NCI-H226 (cell line): Measurements from ENCODE around the gene IFIT5.
A peak's percentile ranks its signal among the peaks of the same experiment; 100 is the strongest.
"Not testable (repeated sequence)": the region's sequence is repeated elsewhere in the genome, so short reads cannot be mapped to it uniquely, and the experiment has no call there.

Source experiments
- DNase-seq: peaks from one replicate; pipeline ENCODE4 v3.0.0-alpha.2; 2015

The IFIT5 gene

DNA sequence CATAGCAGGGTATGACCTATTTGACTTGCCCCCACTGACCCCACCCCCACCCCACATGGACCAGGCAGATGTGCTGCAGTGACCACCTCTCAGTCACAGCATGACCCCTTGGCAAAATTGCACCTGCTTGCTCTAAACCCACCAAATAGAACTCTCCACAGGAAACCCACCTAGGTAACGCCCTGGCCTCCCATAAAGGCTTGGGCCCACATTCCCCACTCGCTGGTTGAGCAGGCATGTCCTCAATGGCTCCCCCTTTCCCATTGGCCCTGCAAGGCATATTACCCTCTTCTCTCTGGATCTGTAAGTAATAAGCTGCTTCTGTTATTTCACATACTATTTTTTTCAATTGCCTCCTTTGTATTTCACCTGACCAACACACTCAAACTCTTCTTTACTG lies 19.2 kb upstream of the IFIT5 start:
- no peak for DNase-seq

DNA sequence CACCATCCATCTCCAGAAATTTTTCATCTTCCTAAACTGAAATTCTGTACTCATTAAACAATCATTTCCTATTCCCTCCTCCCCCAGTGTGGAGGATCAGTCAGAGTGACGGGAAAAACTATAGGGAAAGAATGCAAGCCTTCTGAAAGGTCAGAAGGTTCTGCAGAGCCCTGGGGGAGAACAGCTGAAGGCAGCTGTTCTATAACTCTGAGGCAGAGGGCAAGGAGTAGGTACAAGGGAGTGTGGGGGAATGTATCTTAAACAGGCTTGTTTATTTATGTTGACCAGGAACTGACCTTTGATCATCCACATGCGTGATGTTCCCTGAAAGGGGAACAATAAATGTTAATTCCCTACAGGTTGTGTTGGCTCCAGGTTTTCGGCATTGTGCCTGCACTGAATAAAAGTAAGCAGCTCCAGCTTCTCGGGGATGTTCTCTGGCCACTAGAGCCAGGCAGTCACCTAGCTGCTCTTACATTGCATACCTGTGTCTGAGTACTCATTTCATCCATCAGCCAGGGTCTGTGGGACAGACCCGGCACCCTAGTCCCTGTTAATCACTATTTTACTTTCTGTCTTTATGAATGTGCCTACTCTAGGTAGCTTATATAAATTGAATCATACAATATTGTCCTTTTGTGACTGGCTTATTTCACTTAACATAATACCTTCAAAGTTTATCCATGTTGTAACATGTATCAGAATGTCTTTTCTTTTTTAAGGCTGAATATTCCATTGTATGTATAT lies 16.2 kb upstream of the IFIT5 start:
- peak; percentile 64 for DNase-seq

GRCh38 chr10:89399956-89400355 lies 14.4 kb upstream of the IFIT5 start:
- DNase-seq, result no peak

DNA sequence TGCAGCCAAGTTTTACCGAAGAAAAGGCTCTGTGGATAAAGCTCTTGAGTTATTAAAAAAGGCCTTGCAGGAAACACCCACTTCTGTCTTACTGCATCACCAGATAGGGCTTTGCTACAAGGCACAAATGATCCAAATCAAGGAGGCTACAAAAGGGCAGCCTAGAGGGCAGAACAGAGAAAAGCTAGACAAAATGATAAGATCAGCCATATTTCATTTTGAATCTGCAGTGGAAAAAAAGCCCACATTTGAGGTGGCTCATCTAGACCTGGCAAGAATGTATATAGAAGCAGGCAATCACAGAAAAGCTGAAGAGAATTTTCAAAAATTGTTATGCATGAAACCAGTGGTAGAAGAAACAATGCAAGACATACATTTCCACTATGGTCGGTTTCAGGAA lies 11.3 kb upstream of the IFIT5 start:
- DNase-seq, result no peak

GRCh38 chr10:89404104-89405047 lies 10.0 kb upstream of the IFIT5 start:
- no peak for DNase-seq

- not testable (repeated sequence) for DNase-seq
Measured at GRCh38 chr10:89406178-89406577, 8.2 kb upstream of the IFIT5 start.

- DNase-seq, result not testable (repeated sequence)
Measured at GRCh38 chr10:89407792-89408191, 6.6 kb upstream of the IFIT5 start.

GRCh38 chr10:89409282-89409681 lies 5.1 kb upstream of the IFIT5 start:
- DNase-seq, result not testable (repeated sequence)

DNA sequence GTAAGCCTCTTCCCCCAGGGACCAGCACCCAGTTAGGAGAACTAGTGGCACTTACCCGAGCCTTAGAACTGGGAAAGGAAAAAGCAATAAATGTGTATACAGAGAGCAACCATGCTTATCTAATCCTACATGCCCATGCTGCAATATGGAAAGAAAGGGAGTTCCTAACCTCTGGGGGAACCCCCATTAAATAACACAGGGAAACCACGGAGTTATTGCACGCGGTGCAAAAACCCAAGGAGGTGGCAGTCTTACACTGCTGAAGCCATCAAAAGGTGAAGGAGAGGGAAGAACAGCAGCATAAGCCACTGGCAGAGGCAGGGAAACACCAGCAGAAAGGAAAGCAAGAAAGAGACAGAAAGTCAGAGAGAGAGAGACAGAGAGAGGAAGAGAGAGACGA lies 3.8 kb upstream of the IFIT5 start:
- not testable (repeated sequence) for DNase-seq

- not testable (repeated sequence) for DNase-seq
Measured at GRCh38 chr10:89411135-89411534, 3.2 kb upstream of the IFIT5 start.

GRCh38 chr10:89412276-89412675 lies 2.1 kb upstream of the IFIT5 start:
- DNase-seq, result not testable (repeated sequence)

GRCh38 chr10:89413398-89413912 lies 913 bp upstream of the IFIT5 start:
- DNase-seq, result no peak

GRCh38 chr10:89414879-89415821 lies 782 bp downstream of the IFIT5 start:
- no peak for DNase-seq

GRCh38 chr10:89416465-89416864 lies 2.1 kb downstream of the IFIT5 start:
- DNase-seq, result no peak

- no peak for DNase-seq
Measured at GRCh38 chr10:89419548-89419947, 5.2 kb downstream of the IFIT5 start.

DNA sequence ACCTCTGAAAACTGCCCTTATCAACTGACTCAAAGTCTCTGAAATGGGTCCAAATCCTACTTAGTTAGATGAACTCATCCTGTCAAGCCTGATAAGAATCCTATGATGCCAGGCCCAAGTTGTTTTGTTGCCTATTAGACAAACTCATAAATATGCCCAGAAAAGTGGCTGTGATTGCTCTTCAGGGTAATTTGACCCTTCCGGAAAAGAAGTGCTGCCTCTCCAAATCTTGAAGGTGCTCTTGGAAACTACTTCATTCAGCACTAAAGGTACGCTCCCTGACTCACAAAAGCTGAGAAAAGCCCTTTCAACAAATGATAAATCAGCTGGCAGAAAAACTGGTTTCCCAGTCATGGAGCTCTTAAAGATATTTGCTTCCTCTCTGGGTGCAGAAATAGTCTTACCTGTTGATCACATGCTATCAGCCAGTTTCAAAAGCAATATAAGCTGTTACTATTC lies 6.7 kb downstream of the IFIT5 start:
- DNase-seq, result peak; percentile 31

GRCh38 chr10:89425000-89425399 lies 10.6 kb downstream of the IFIT5 start:
- DNase-seq, result no peak

DNA sequence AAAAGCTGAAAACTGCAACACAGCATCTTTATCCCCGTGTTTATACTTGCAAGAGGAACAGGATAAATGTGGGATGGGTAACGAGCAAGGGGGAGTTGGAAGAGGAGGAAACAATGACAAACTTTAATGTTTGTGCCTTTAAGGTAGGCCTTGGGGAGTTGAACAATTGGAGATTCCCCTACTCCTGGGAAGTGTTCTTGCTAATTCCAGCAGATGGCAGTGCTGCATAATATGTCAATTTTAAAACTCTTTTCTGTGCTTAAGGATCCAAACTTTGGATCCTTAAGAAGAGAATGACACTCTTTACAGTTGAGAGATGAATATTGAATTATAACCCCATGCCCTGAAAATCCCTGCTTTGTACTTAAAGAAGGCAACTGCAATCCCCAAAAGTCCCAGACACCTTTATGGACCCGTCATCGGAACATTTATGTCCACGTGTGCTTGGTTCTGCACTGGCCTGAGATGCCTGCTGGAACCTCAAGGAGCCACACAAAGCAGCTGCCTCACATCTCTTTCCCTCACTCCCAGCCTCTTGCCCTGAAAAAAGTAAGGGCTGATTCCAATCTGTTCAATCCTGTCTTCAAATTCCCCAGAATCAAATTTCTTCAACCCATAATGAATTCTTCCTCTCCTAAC lies 12.0 kb downstream of the IFIT5 start:
- DNase-seq, result peak; percentile 37

- DNase-seq, result peak; percentile 58
Measured at GRCh38 chr10:89427629-89428028, 13.3 kb downstream of the IFIT5 start.

- DNase-seq, result no peak
Measured at GRCh38 chr10:89428877-89429276, 14.5 kb downstream of the IFIT5 start.

- DNase-seq, result peak; percentile 74
Measured at GRCh38 chr10:89431977-89432376, 17.6 kb downstream of the IFIT5 start.

- no peak for DNase-seq
Measured at GRCh38 chr10:89438525-89438924, 24.2 kb downstream of the IFIT5 start.
